ENCODE results near the gene FAM234B. TPM values are rescaled to one million over a fixed set of nuclear protein-coding genes. Genes with fewer than 3 reads are reported as not detected.
"Not testable (repeated sequence)": the region's sequence is repeated elsewhere in the genome, so short reads cannot be mapped to it uniquely, and the experiment has no call there.

FAM234B gene
- total and polyA plus RNA-seq, 12 donors, result 0.64 to 9.9 (median 6.8) TPM

GRCh38 chr12:13028825-13029570, 15.2 kb upstream of the FAM234B start:
- no peaks in the 10 kb centered on the region for H3K9me3 ChIP-seq (replicated peaks in 1 of 3)
- 80 to 90% (median 81%) methylated on average over 4 of the region's 4 CpGs for WGBS, 4 donors
- TF ChIP-seq CTCF (IDR thresholded peaks at IDR 0.05) (no peak), POLR2A (IDR thresholded peaks at IDR 0.05) (no peak)
- intact Hi-C loops (cut with DNase I), result no loop called here
- H3K4me3 ChIP-seq, result no peak overlapping the region
- no peak for DNase-seq
- H3K36me3 ChIP-seq (replicated peaks in 1 of 2), result no peaks in the 10 kb centered on the region
- no peaks in the 10 kb centered on the region for H3K4me1 ChIP-seq (replicated peaks in 1 of 2)
- H3K27me3 ChIP-seq, result no peaks in the 10 kb centered on the region
- no peak overlapping the region for H3K27ac ChIP-seq

DNA sequence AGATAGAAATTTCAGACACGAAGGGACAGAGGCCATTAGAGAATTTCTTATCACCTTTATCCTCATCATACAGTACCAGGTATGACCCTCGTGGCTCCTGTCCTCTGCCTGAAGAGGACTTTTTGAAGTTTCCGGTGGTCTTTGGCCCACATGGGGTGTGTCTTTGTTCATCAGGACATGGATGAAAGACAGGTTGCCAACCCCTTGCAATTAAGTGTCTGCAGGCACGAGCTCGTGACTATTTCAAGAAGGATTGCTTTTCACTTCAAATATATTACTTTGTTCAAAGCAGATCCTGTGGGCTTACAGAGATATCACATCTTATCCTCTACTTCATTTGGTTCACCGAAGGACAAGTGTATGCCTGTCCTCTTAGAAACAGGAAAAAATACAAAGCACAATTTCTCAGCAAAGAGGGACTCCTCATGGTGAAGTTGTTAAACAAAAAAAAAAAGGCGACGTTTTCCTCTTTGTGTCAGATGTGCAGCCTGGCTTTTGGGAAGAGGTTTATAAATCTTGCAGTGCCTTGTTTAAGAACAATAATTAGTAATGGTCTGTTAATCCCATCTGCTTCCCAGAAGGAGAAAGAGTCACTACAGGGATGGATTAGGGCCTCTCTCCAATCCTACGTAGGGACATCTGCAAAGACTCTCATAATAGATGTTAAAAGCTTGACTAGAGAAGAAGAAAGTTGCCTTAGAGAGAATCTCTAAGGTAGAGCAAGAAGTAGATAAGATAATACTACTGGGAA, 13.5 kb upstream of the FAM234B start:
- H3K9me3 ChIP-seq (replicated peaks in 1 of 3), result no peaks in the 10 kb centered on the region
- intact Hi-C loops (cut with DNase I), result no loop called here
- no peak for DNase-seq
- no peak overlapping the region for H3K27ac ChIP-seq
- no peaks in the 10 kb centered on the region for H3K36me3 ChIP-seq (replicated peaks in 1 of 2)
- WGBS, 4 donors, result 79 to 88% (median 85%) methylated on average over 9 of the region's 9 CpGs
- no peaks in the 10 kb centered on the region for H3K27me3 ChIP-seq
- TF ChIP-seq POLR2A (IDR thresholded peaks at IDR 0.05), result no peak
- no peak for TF ChIP-seq CTCF (IDR thresholded peaks at IDR 0.05)
- H3K4me3 ChIP-seq, result no peak overlapping the region
- H3K4me1 ChIP-seq (replicated peaks in 1 of 2), result no peaks in the 10 kb centered on the region

DNA sequence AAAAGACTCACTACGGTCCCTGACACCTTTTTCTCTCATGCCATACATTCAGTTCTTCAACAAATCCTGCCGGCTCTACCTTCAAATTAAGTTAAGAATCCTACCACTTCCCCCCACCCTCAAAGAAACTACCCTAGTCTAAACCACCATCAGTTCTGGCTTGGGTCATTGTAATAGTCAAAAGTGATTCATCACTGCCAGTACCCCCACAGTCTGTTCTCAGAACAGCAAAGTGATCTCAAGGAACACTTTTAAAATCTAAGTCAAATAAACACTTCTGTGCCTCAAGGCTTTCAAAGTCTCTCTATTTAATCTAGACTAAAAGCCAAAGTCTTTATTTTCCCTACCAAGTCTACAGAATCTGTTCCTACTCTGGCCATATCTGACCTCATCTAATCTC, 12.0 kb upstream of the FAM234B start:
- no peak for DNase-seq
- Histone ChIP-seq H3K4me3 (no peak overlapping the region), H3K4me1 (replicated peaks in 1 of 2) (no peaks in the 10 kb centered on the region), H3K36me3 (replicated peaks in 1 of 2) (no peaks in the 10 kb centered on the region), H3K27me3 (no peaks in the 10 kb centered on the region), H3K9me3 (replicated peaks in 1 of 3) (no peaks in the 10 kb centered on the region), H3K27ac (no peak overlapping the region)
- 90 to 97% (median 95%) methylated on average over 2 of the region's 2 CpGs for WGBS, 4 donors
- intact Hi-C loops (cut with DNase I), result no loop called here
- no peak for TF ChIP-seq POLR2A (IDR thresholded peaks at IDR 0.05)
- no peak for TF ChIP-seq CTCF (IDR thresholded peaks at IDR 0.05)

DNA sequence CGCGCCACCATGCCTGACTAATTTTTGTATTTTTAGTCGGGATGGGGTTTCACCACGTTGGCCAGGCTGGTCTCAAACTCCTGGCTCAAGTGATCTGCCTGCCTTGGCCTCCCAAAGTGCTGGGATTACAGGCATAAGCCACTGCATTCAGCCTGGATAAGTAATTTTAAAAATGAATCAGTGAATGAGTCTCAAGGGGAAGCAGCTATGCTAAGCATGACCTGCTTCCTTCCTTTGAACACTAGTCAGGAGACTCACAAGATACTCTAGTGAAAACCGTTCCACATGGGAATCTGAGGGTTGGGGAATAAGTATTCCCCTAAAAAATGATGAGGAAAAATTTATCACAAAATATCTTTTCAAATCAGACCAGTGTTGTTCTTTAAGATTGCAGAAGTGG, 10.7 kb upstream of the FAM234B start:
- Histone ChIP-seq H3K9me3 (replicated peaks in 1 of 3) (no peaks in the 10 kb centered on the region), H3K36me3 (replicated peaks in 1 of 2) (no peaks in the 10 kb centered on the region), H3K27me3 (no peaks in the 10 kb centered on the region), H3K4me1 (replicated peaks in 1 of 2) (no peaks in the 10 kb centered on the region), H3K27ac (no peak overlapping the region), H3K4me3 (no peak overlapping the region)
- 85 to 89% (median 86%) methylated on average over 5 of the region's 5 CpGs for WGBS, 4 donors
- intact Hi-C loops (cut with DNase I), result no loop called here
- TF ChIP-seq POLR2A (IDR thresholded peaks at IDR 0.05) (no peak), CTCF (IDR thresholded peaks at IDR 0.05) (no peak)
- DNase-seq, result no peak

DNA sequence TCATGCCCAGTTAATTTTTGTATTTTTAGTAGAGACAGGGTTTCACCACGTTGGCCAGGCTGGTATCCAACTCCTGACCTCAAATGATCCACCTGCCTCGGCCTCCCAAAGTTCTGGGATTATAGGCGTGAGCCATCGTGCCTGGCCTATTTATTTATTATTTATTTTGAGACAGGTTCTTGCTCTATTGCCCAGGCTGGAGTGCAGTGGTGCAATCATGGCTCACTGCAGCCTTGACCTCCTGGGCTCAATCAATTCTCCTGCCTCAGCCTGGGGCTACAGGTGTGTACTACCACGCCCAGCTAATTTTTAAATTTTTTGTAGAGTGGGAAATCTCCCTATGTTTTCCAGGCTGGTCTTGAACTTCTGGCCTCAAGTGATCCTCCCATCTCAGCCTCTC, 8.8 kb upstream of the FAM234B start:
- H3K4me3 ChIP-seq; H3K9me3 ChIP-seq (replicated peaks in 1 of 3); DNase-seq; H3K27me3 ChIP-seq; H3K4me1 ChIP-seq (replicated peaks in 1 of 2); intact Hi-C loops (cut with DNase I); H3K27ac ChIP-seq; H3K36me3 ChIP-seq (replicated peaks in 1 of 2): not testable (repeated sequence)
- 90 to 95% (median 94%) methylated on average over 5 of the region's 5 CpGs for WGBS, 4 donors
